ENCODE data around the gene ATRNL1. TPM values are rescaled to one million over a fixed set of nuclear protein-coding genes. Genes with fewer than 3 reads are reported as not detected.

The ATRNL1 gene
- total and polyA plus RNA-seq, 2 experiments from 2014 or later: 4.8 to 29.7 TPM

- H3K27ac Mint-ChIP-seq: no peak overlapping the region
- H2AFZ ChIP-seq: no peak overlapping the region
- TF ChIP-seq EZH2 (IDR thresholded peaks at IDR 0.05; ENCODE audit: low read depth, unreplicated experiment) (no peak), ZNF462 (CRISPR knock-in tag; IDR thresholded peaks at IDR 0.05) (no peak), NANOG (IDR thresholded peaks at IDR 0.05; ENCODE audit: borderline replicate concordance) (no peak), POLR2AphosphoS5 (IDR thresholded peaks at IDR 0.05; ENCODE audit: low read depth) (no peak), EZH2phosphoT487 (IDR thresholded peaks at IDR 0.05; ENCODE audit: unreplicated experiment) (no peak), REST (IDR thresholded peaks at IDR 0.05; ENCODE audit: unreplicated experiment) (no peak), ZNF331 (CRISPR knock-in tag; IDR thresholded peaks at IDR 0.05; ENCODE audit: low read depth) (no peak), CTCF (conservative IDR thresholded peaks at IDR 0.05; ENCODE audit: low read depth in 2 of 2) (no peak), CREB1 (CRISPR knock-in tag; IDR thresholded peaks at IDR 0.05; ENCODE audit: low read depth) (no peak)
Measured at GRCh38 chr10:115830265-115830970, 737.3 kb downstream of the ATRNL1 start.

More at GRCh38 chr10:115830265-115830970, 737.3 kb downstream of the ATRNL1 start:
- Mint-ChIP-seq H3K27me3 (ENCODE audit: insufficient read depth, low read depth, poor library complexity) (peaks cover 1% of the 10 kb centered on the region), H3K4me3 (no peak overlapping the region), H3K36me3 (ENCODE audit: low read depth) (peaks cover 2% of the 10 kb centered on the region; the same call in 1 of the 3 replicates), H3K4me1 (no peaks in the 10 kb centered on the region), H3K9me3 (peaks cover 10% of the 10 kb centered on the region)
- no peak overlapping the region for H3K27ac ChIP-seq (ENCODE audit: low read depth)
- ATAC-seq (no peak), DNase-seq (ENCODE audit: low spot score) (no peak)
- H3K4me3 ChIP-seq: no peak overlapping the region
- no peaks in the 10 kb centered on the region for H3K79me2 ChIP-seq (replicated peaks; ENCODE audit: insufficient read depth)
- no peaks in the 10 kb centered on the region for H3K4me1 ChIP-seq (ENCODE audit: insufficient read depth)
- H3F3A ChIP-seq (replicated peaks; ENCODE audit: low read depth): no peaks in the 10 kb centered on the region
- H3K9me2 ChIP-seq (ENCODE audit: insufficient read depth): no peaks in the 10 kb centered on the region
- H3K27me3 ChIP-seq (ENCODE audit: insufficient read depth): no peaks in the 10 kb centered on the region
- no peaks in the 10 kb centered on the region for H4K20me1 ChIP-seq (replicated peaks; ENCODE audit: insufficient read depth)
- no peak overlapping the region for H3K4me2 ChIP-seq
- no peaks in the 10 kb centered on the region for H3K36me3 ChIP-seq (ENCODE audit: insufficient read depth)

Measured in GM23338 (cell line).